LoVo (cell line): ENCODE results near the gene MSANTD2.

ENCODE experiments used
- DNase-seq: peaks from one replicate; pipeline ENCODE4 v3.0.0-alpha.2; 2016; ENCODE audit warnings: low spot score

Gene MSANTD2

GRCh38 chr11:124732230-124732629 is 68.0 kb downstream of the MSANTD2 start:
- DNase-seq = no peak

- DNase-seq = no peak
Observed at GRCh38 chr11:124729571-124729970, 70.6 kb downstream of the MSANTD2 start.

- DNase-seq = no peak
Observed at GRCh38 chr11:124728134-124728533, 72.1 kb downstream of the MSANTD2 start.

- no peak for DNase-seq
Observed at GRCh38 chr11:124727474-124727873, 72.7 kb downstream of the MSANTD2 start.

GRCh38 chr11:124725719-124726105 is 74.5 kb downstream of the MSANTD2 start:
- no peak for DNase-seq

GRCh38 chr11:124724979-124725718 is 75.1 kb downstream of the MSANTD2 start:
- no peak for DNase-seq

- DNase-seq = no peak
Observed at GRCh38 chr11:124722176-124722575, 78.0 kb downstream of the MSANTD2 start.

- no peak for DNase-seq
Observed at GRCh38 chr11:124719534-124719933, 80.7 kb downstream of the MSANTD2 start.

- no peak for DNase-seq
Observed at GRCh38 chr11:124718801-124719200, 81.4 kb downstream of the MSANTD2 start.

GRCh38 chr11:124717786-124718651 is 82.2 kb downstream of the MSANTD2 start:
- DNase-seq = peak; percentile 41

- no peak for DNase-seq
Observed at GRCh38 chr11:124717421-124717785, 82.8 kb downstream of the MSANTD2 start.

- no peak for DNase-seq
Observed at GRCh38 chr11:124716591-124716990, 83.6 kb downstream of the MSANTD2 start.
